GM10847 (cell line): ENCODE data around the gene MAS1L.

Experiments used
- POLR2A ChIP-seq: IDR thresholded peaks from 2 replicates; pipeline ENCODE4 v1.6.1; 2011; ENCODE audit not compliant: insufficient read length; ENCODE audit errors: extremely low read depth

The MAS1L gene

GRCh38 chr6:29519291-29520010, 31.7 kb upstream of the MAS1L start:
- no peak for TF ChIP-seq POLR2A

GRCh38 chr6:29517728-29518440, 30.1 kb upstream of the MAS1L start:
- no peak for TF ChIP-seq POLR2A

GRCh38 chr6:29517245-29517644, 29.5 kb upstream of the MAS1L start:
- TF ChIP-seq POLR2A, result no peak

- TF ChIP-seq POLR2A, result no peak
Measured at GRCh38 chr6:29516108-29516507, 28.4 kb upstream of the MAS1L start.

GRCh38 chr6:29510746-29511300, 23.1 kb upstream of the MAS1L start:
- TF ChIP-seq POLR2A, result no peak

- TF ChIP-seq POLR2A, result no peak
Measured at GRCh38 chr6:29510202-29510601, 22.4 kb upstream of the MAS1L start.

- TF ChIP-seq POLR2A, result no peak
Measured at GRCh38 chr6:29509711-29510110, 22.0 kb upstream of the MAS1L start.

- no peak for TF ChIP-seq POLR2A
Measured at GRCh38 chr6:29509239-29509638, 21.5 kb upstream of the MAS1L start.

GRCh38 chr6:29507319-29507718, 19.6 kb upstream of the MAS1L start:
- TF ChIP-seq POLR2A, result no peak

- TF ChIP-seq POLR2A, result no peak
Measured at GRCh38 chr6:29506446-29507067, 18.8 kb upstream of the MAS1L start.

- TF ChIP-seq POLR2A, result no peak
Measured at GRCh38 chr6:29505808-29506207, 18.1 kb upstream of the MAS1L start.

GRCh38 chr6:29504961-29505360, 17.2 kb upstream of the MAS1L start:
- TF ChIP-seq POLR2A, result no peak

GRCh38 chr6:29502597-29502996, 14.8 kb upstream of the MAS1L start:
- no peak for TF ChIP-seq POLR2A

GRCh38 chr6:29502181-29502580, 14.4 kb upstream of the MAS1L start:
- no peak for TF ChIP-seq POLR2A

GRCh38 chr6:29501106-29501505, 13.3 kb upstream of the MAS1L start:
- TF ChIP-seq POLR2A, result no peak

GRCh38 chr6:29500594-29500993, 12.8 kb upstream of the MAS1L start:
- no peak for TF ChIP-seq POLR2A
